ENCODE results near the gene FRS3.
A peak's percentile ranks its signal among the peaks of the same experiment; 100 is the strongest.
"Not testable (repeated sequence)": the region's sequence is repeated elsewhere in the genome, so short reads cannot be mapped to it uniquely, and the experiment has no call there.

Gene FRS3

GRCh38 chr6:41779788-41780550, at the start of gene FRS3:
Gene FRS3, minus strand, starts transcription at chr6:41779900. Its CDS starts 2,913 bp downstream, at chr6:41776987.
- DNase-seq (ENCODE audit: low read depth) = peak; percentile 99

GRCh38 chr6:41826343-41827022, 46.8 kb upstream of the FRS3 start:
- no peak for DNase-seq (ENCODE audit: low read depth)

GRCh38 chr6:41824571-41825569, 45.2 kb upstream of the FRS3 start:
- DNase-seq (ENCODE audit: low read depth) = no peak

GRCh38 chr6:41823178-41823577, 43.5 kb upstream of the FRS3 start:
- no peak for DNase-seq (ENCODE audit: low read depth)

GRCh38 chr6:41822021-41822420, 42.3 kb upstream of the FRS3 start:
- no peak for DNase-seq (ENCODE audit: low read depth)

GRCh38 chr6:41821266-41821665, 41.6 kb upstream of the FRS3 start:
- no peak for DNase-seq (ENCODE audit: low read depth)

- no peak for DNase-seq (ENCODE audit: low read depth)
Observed at GRCh38 chr6:41818271-41819054, 38.8 kb upstream of the FRS3 start.

GRCh38 chr6:41815587-41815986, 35.9 kb upstream of the FRS3 start:
- no peak for DNase-seq (ENCODE audit: low read depth)

- DNase-seq (ENCODE audit: low read depth) = no peak
Observed at GRCh38 chr6:41814629-41815028, 34.9 kb upstream of the FRS3 start.

GRCh38 chr6:41813956-41814355, 34.3 kb upstream of the FRS3 start:
- DNase-seq (ENCODE audit: low read depth) = no peak

- DNase-seq (ENCODE audit: low read depth) = no peak
Observed at GRCh38 chr6:41813469-41813868, 33.8 kb upstream of the FRS3 start.

- DNase-seq (ENCODE audit: low read depth) = not testable (repeated sequence)
Observed at GRCh38 chr6:41811946-41812345, 32.2 kb upstream of the FRS3 start.

- DNase-seq (ENCODE audit: low read depth) = no peak
Observed at GRCh38 chr6:41811095-41811494, 31.4 kb upstream of the FRS3 start.

- DNase-seq (ENCODE audit: low read depth) = no peak
Observed at GRCh38 chr6:41805830-41806774, 26.4 kb upstream of the FRS3 start.

GRCh38 chr6:41801380-41801779, 21.7 kb upstream of the FRS3 start:
- DNase-seq (ENCODE audit: low read depth) = no peak

- no peak for DNase-seq (ENCODE audit: low read depth)
Observed at GRCh38 chr6:41799559-41799911, 19.8 kb upstream of the FRS3 start.

- DNase-seq (ENCODE audit: low read depth) = no peak
Observed at GRCh38 chr6:41798901-41799558, 19.3 kb upstream of the FRS3 start.

GRCh38 chr6:41796474-41796873, 16.8 kb upstream of the FRS3 start:
- no peak for DNase-seq (ENCODE audit: low read depth)

- no peak for DNase-seq (ENCODE audit: low read depth)
Observed at GRCh38 chr6:41791984-41792383, 12.3 kb upstream of the FRS3 start.

GRCh38 chr6:41791305-41791704, 11.6 kb upstream of the FRS3 start:
- no peak for DNase-seq (ENCODE audit: low read depth)

Data from activated T-cell treated with anti-CD3 and anti-CD28 coated beads for 48 hours (primary cell).